PC-3 (cell line): Measurements from ENCODE around the gene PRSS35. TPM values are rescaled to one million over a fixed set of nuclear protein-coding genes. Genes with fewer than 3 reads are reported as not detected.
"Not testable (repeated sequence)": the region's sequence is repeated elsewhere in the genome, so short reads cannot be mapped to it uniquely, and the experiment has no call there.

Experiments
- ATAC-seq: fragments of 200-7000 bp; cut with Tn5 transposase; 2 replicates; pipeline ENCODE4 v1.9.1; 2020; ENCODE audit warnings: mild to moderate bottlenecking, moderate library complexity
- BruUV-seq: library from RNA; stranded (reverse); fragments of 400-500 nt; replicated peaks from 2 replicates; lab custom pipeline; 2021; lab: Mats Ljungman, UMichigan
- CTCF ChIA-PET: fragments of 300-600 bp; sonication (Branson Sonifier 250); formaldehyde crosslinking; loops from one replicate; lab custom pipeline; 2022; ENCODE audit warnings: antibody characterized with exemption; lab: Charles Lee
- POLR2A ChIA-PET: fragments of 300-600 bp; sonication (Branson Sonifier 250); formaldehyde crosslinking; loops from one replicate; lab custom pipeline; 2022; ENCODE audit warnings: antibody characterized with exemption; ENCODE audit not compliant: unreplicated experiment; lab: Charles Lee
- DNase-seq: peaks from one replicate; pipeline ENCODE4 v3.0.0-alpha.2; 2015
- H2AFZ ChIP-seq: fragments of 300-600 bp; sonication (generic); 2 replicates; pipeline ENCODE4 v1.6.0; 2016; ENCODE audit warnings: antibody characterized with exemption, low read length
- H3F3A ChIP-seq: fragments of 300-600 bp; sonication (generic); one replicate; pipeline ENCODE4 v1.6.0; 2017; ENCODE audit warnings: antibody characterized with exemption, low read length, control low read depth, mild to moderate bottlenecking; ENCODE audit not compliant: unreplicated experiment
- H3K27ac ChIP-seq: fragments of 300-600 bp; sonication (generic); 2 replicates; pipeline ENCODE4 v1.5.1; 2016; ENCODE audit warnings: mild to moderate bottlenecking, low read length
- H3K27me3 ChIP-seq: fragments of 300-600 bp; sonication (generic); 2 replicates; pipeline ENCODE4 v1.6.1; 2016; ENCODE audit warnings: low read length, mixed read lengths
- H3K36me3 ChIP-seq: fragments of 300-600 bp; sonication (generic); 2 replicates; pipeline ENCODE4 v1.6.1; 2016; ENCODE audit warnings: low read depth, mixed run types, low read length, mixed read lengths
- H3K4me1 ChIP-seq: fragments of 300-600 bp; sonication (generic); 2 replicates; pipeline ENCODE4 v1.5.1; 2016; ENCODE audit warnings: low read length; ENCODE audit not compliant: insufficient read depth
- H3K4me2 ChIP-seq: fragments of 300-600 bp; sonication (generic); 2 replicates; pipeline ENCODE4 v1.6.0; 2016; ENCODE audit warnings: low read length
- H3K4me3 ChIP-seq: fragments of 300-600 bp; sonication (generic); 2 replicates; pipeline ENCODE4 v1.5.1; 2016; ENCODE audit warnings: mild to moderate bottlenecking, low read length, mixed read lengths
- H3K79me2 ChIP-seq: fragments of 300-600 bp; sonication (generic); 2 replicates; pipeline ENCODE4 v1.6.1; 2017; ENCODE audit warnings: low read length, mixed read lengths
- H3K9ac ChIP-seq: fragments of 300-600 bp; sonication (generic); 2 replicates; pipeline ENCODE4 v1.6.0; 2016; ENCODE audit warnings: mild to moderate bottlenecking, low read length
- H3K9me2 ChIP-seq: fragments of 300-600 bp; sonication (generic); replicated peaks from 2 replicates; pipeline ENCODE4 v1.6.1; 2016; ENCODE audit warnings: mixed run types, low read length, mixed read lengths
- H3K9me3 ChIP-seq: fragments of 300-600 bp; sonication (generic); 2 replicates; pipeline ENCODE4 v1.6.1; 2016; ENCODE audit warnings: low read length, mixed read lengths
- H4K20me1 ChIP-seq: fragments of 300-600 bp; sonication (generic); 2 replicates; pipeline ENCODE4 v1.6.1; 2016; ENCODE audit warnings: low read length, mixed read lengths
- CTCF ChIP-seq: fragments of 300-600 bp; sonication (generic); conservative IDR thresholded peaks from 2 replicates; pipeline ENCODE4 v1.5.1; 2017; ENCODE audit warnings: antibody characterized with exemption, low read depth, mild to moderate bottlenecking, low read length
- EZH2 ChIP-seq: fragments of 300-600 bp; sonication (generic); IDR thresholded peaks from one replicate; pipeline ENCODE4 v1.6.1; 2017; ENCODE audit warnings: antibody characterized with exemption, mild to moderate bottlenecking, low read length; ENCODE audit not compliant: unreplicated experiment
- EZH2phosphoT487 ChIP-seq: fragments of 300-600 bp; sonication (generic); IDR thresholded peaks from 2 replicates; pipeline ENCODE4 v1.6.1; 2018; ENCODE audit warnings: mild to moderate bottlenecking, antibody characterized with exemption, low read length, borderline replicate concordance
- intact Hi-C: fragments of 100-400 bp; cut with micrococcal nuclease; formaldehyde crosslinking; loops from 2 replicates; pipeline ENCODE4 v1.9.0; 2023
- total RNA-seq: library from RNA; depleted of rRNA; stranded (reverse); fragments of >200 nt; gene quantifications from 2 replicates; pipeline ENCODE4 v1.2.3, GENCODE V29; 2014

PRSS35 gene
- total RNA-seq, 1 experiment from 2014 or later: 1.7 TPM

GRCh38 chr6:83551748-83552147 is 39.4 kb downstream of the PRSS35 start:
- H3K9ac ChIP-seq, DNase-seq, H3K4me2 ChIP-seq, POLR2A ChIA-PET, H3K9me2 ChIP-seq, BruUV-seq, ATAC-seq, CTCF ChIA-PET, H3K9me3 ChIP-seq, H2AFZ ChIP-seq, H3K27ac ChIP-seq, H4K20me1 ChIP-seq, H3K36me3 ChIP-seq, H3F3A ChIP-seq, intact Hi-C loops, H3K4me1 ChIP-seq, H3K4me3 ChIP-seq, H3K79me2 ChIP-seq: not testable (repeated sequence)
- H3K27me3 ChIP-seq: peaks cover 22% of the 10 kb centered on the region

DNA sequence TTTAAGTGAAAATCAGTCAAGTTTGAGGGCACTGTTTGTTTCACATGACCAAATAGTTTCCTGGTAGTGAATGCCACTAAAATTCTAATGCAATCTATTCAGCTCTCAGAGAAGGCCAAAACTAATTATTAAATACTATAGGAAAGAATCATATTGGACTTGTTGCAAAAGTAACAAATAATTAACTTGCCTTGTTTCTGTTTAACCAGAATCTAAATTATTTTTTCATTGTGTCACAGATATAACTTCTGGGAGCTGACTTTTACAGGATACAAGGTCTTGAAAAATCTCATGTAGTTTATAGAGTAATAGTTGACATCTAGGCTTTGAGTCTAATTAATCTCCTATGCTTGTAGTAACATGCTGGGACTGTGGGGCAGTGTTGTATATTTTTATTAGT is 44.5 kb downstream of the PRSS35 start:
- no peak overlapping the region for H2AFZ ChIP-seq
- peaks cover 22% of the 10 kb centered on the region for H3K27me3 ChIP-seq
- no peaks in the 10 kb centered on the region for H3K9me3 ChIP-seq
- no peak overlapping the region for H3K27ac ChIP-seq
- intact Hi-C loops: no loop called here
- H4K20me1 ChIP-seq: no peaks in the 10 kb centered on the region
- H3K4me2 ChIP-seq: no peak overlapping the region
- H3F3A ChIP-seq: no peaks in the 10 kb centered on the region
- no peaks in the 10 kb centered on the region for H3K36me3 ChIP-seq
- H3K4me3 ChIP-seq: no peak overlapping the region
- DNase-seq: no peak
- H3K9ac ChIP-seq: no peak overlapping the region
- no peak for TF ChIP-seq CTCF
- no peak for TF ChIP-seq EZH2
- TF ChIP-seq EZH2phosphoT487: no peak
- no peaks in the 10 kb centered on the region for H3K79me2 ChIP-seq
- ChIA-PET CTCF (no interaction called here), POLR2A (no interaction called here)
- H3K4me1 ChIP-seq: no peaks in the 10 kb centered on the region
- ATAC-seq: no peak
- no TSS peak for BruUV-seq
- no peaks in the 10 kb centered on the region for H3K9me2 ChIP-seq

GRCh38 chr6:83558975-83559374 is 46.6 kb downstream of the PRSS35 start:
- Histone ChIP-seq H3K9me3 (no peaks in the 10 kb centered on the region), H2AFZ (no peak overlapping the region), H3K4me3 (no peak overlapping the region), H3K9me2 (no peaks in the 10 kb centered on the region), H3K27me3 (peaks cover 14% of the 10 kb centered on the region), H3K4me2 (no peak overlapping the region), H3F3A (no peaks in the 10 kb centered on the region), H3K27ac (no peak overlapping the region), H3K79me2 (no peaks in the 10 kb centered on the region), H4K20me1 (no peaks in the 10 kb centered on the region), H3K36me3 (no peaks in the 10 kb centered on the region), H3K9ac (no peak overlapping the region), H3K4me1 (no peaks in the 10 kb centered on the region)
- CTCF ChIA-PET: no interaction called here
- no peak for ATAC-seq
- intact Hi-C loops: no loop called here
- no peak for DNase-seq
- TF ChIP-seq EZH2 (no peak), EZH2phosphoT487 (no peak), CTCF (no peak)
- BruUV-seq: no TSS peak
- POLR2A ChIA-PET: no interaction called here

DNA sequence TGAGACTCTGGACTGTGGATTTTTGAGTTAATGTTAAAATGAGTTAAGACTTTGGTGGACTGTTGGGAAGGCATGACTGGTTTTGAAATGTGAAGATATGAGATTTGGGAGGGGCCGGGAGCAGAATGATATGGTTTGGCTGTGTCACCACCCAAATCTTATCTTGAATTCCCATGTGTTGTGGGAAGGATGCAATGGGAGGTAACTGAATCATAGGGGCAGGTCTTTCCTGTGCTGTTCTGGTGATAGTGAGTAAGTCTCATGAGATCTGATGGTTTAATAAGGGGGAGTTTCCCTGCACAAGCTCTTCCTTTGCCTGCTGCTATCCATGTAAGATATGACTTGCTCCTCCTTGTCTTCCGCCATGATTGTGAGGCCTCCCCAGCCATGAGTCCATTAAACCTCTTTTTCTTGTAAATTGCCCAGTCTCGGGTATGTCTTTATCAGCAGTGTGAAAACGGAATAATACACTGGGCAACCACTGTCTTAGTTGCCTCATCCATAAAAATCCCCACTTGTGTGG is 59.4 kb downstream of the PRSS35 start:
- H3K36me3 ChIP-seq, H3K4me3 ChIP-seq, BruUV-seq, H3K27me3 ChIP-seq, ATAC-seq, H3K79me2 ChIP-seq, H3K27ac ChIP-seq, H3K9me2 ChIP-seq, CTCF ChIA-PET, DNase-seq, H3K4me2 ChIP-seq, POLR2A ChIA-PET, H3K9me3 ChIP-seq, H3F3A ChIP-seq, H2AFZ ChIP-seq, intact Hi-C loops, H3K4me1 ChIP-seq, H4K20me1 ChIP-seq, H3K9ac ChIP-seq: not testable (repeated sequence)
